IPS DF 6.9 (cell line): ENCODE data around the gene FAM171A1.
"Not testable (repeated sequence)": the region's sequence is repeated elsewhere in the genome, so short reads cannot be mapped to it uniquely, and the experiment has no call there.

Experiments
- DNase-seq: peaks from one replicate; pipeline ENCODE4 v3.0.0-alpha.2; 2013; ENCODE audit warnings: low read depth, low spot score
- H3K27ac ChIP-seq: one replicate; pipeline ENCODE4 v1.5.1; 2013; ENCODE audit warnings: low read length, control low read depth
- H3K27me3 ChIP-seq: 2 replicates; pipeline ENCODE4 v1.6.1; 2013; ENCODE audit warnings: mild to moderate bottlenecking, low read length; ENCODE audit not compliant: control insufficient read depth, insufficient read depth
- H3K36me3 ChIP-seq: 2 replicates; pipeline ENCODE4 v1.6.1; 2013; ENCODE audit warnings: low read length; ENCODE audit not compliant: control insufficient read depth, insufficient read depth
- H3K4me1 ChIP-seq: 2 replicates; pipeline ENCODE4 v1.6.1; 2013; ENCODE audit warnings: low read length; ENCODE audit not compliant: control insufficient read depth, insufficient read depth
- H3K4me3 ChIP-seq: 2 replicates; pipeline ENCODE4 v1.5.1; 2013; ENCODE audit warnings: mild to moderate bottlenecking, low read length
- H3K9me3 ChIP-seq: 2 replicates; pipeline ENCODE4 v1.6.1; 2013; ENCODE audit warnings: low read length, inconsistent platforms; ENCODE audit not compliant: control insufficient read depth, insufficient read depth
- WGBS: extraction: QIAGEN DNeasy Blood & Tissue Kit; methylation state at CpG from one replicate; pipeline ENCODE4 v1.1.7; 2013; ENCODE audit warnings: mixed read lengths, missing lambda C conversion rate; ENCODE audit not compliant: insufficient read length, insufficient coverage; 5-methylcytosine and 5-hydroxymethylcytosine counted together

The FAM171A1 gene

DNA sequence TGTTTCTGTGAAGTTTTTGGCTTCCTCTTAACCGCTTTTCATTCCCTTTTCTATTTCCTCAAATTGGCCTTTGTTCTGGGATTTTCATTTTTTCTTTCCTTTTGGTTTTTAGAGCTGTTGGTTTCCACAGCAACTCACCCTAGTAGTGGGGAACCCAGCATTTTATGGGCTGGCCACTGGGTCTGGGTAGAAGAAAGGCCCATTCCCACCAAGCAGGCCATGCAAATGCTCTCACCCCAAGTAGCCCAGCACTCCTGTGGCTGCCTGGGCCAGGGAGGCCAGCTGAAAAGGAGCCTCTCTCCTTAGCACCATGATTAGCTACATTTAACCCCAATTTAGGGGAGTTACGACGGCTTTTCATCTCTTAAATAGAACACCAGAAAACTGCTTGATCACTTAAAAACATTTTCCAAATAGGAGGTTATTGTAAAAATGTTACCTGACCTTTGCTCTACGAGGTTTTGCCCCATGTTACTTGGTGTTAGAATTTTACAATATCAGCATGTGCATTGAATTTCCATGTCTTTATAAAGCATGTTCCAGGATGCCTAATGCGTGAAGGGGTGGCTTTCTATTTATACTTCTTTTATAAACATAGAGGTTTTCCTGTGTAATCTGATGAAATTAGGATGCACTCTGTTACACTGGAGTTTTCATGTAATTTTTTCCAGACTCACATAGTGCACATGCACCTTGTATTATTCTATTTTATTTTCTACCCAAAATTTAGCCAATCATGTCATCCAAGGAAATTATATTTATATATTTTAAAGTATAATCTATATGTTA, 75.4 kb downstream of the FAM171A1 start:
- no peak overlapping the region for H3K27ac ChIP-seq
- H3K36me3 ChIP-seq: no peaks in the 10 kb centered on the region
- WGBS: no CpG with 5 or more reads among the region's 5 CpGs
- DNase-seq: no peak
- H3K4me1 ChIP-seq: peaks cover 2% of the 10 kb centered on the region
- H3K9me3 ChIP-seq: no peaks in the 10 kb centered on the region
- H3K27me3 ChIP-seq: no peaks in the 10 kb centered on the region
- no peak overlapping the region for H3K4me3 ChIP-seq

DNA sequence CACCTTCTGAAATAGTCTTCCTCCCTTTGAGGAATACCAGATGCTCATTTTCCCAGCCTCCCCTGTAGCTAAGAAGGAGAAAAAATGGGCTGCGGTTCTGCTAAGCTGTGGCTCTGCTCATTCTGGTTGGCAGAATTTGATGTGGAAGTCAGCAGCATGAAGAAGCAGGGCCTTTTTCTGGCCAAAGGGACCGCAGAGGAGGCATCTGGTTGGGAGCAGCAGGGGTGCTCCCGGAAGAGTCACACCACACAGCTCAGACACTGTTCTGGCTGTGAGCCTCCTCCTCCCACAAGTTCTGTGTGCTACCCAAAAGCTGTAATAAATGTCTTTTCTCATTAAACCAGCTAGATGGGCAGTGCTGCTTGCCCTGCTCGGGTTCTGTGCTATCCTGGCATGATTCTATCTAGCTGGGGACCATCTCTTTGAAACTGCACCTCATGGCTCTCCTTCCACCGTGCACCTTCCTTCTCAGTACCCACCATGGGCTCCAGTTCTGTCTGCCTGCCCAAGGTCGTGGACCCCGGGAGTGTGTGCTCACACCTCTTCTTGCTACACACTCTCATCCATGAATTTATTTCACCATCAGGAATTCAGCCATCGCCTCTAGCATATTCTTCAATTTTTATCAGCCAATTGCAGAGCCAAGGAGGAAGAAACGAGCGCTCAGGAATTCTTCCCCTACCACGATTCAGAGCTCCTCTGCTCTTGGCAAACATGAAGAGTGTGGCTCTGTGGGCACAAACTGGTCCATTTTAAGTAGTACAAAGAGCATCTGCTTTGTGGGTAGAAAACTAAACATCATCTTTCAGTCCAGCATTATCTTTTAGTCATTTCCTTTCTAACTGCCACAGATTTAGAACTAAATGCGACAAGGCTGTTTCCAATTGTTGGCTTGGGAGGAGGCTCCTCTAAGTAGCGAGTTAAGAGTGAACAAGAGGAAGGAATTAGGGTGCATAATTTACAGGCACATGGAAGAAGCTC, 76.9 kb downstream of the FAM171A1 start:
- H3K36me3 ChIP-seq: no peaks in the 10 kb centered on the region
- no CpG with 5 or more reads among the region's 13 CpGs for WGBS
- H3K4me1 ChIP-seq: peaks cover 2% of the 10 kb centered on the region
- no peak overlapping the region for H3K27ac ChIP-seq
- no peak overlapping the region for H3K4me3 ChIP-seq
- H3K9me3 ChIP-seq: no peaks in the 10 kb centered on the region
- no peaks in the 10 kb centered on the region for H3K27me3 ChIP-seq
- DNase-seq: no peak

DNA sequence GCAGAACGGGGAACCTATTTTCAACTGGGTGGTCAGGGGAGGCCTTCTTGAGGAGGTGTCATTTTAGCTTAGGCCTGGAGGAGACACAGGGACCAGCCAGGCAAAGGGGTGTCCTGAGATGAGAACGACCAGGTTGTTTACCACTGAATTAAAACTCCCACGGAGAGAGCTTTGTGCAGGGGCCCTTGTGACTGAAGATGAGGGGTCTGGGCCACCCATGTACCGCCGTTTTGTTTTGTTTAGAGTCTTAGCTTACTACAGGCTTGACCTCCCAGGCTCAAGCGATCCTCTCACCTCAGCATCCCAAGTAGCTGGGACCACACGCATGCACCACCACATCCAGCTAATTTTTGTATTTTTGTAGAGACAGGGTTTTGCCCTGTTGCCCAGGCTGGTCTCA, 80.4 kb downstream of the FAM171A1 start:
- peaks cover 2% of the 10 kb centered on the region for H3K4me1 ChIP-seq
- H3K4me3 ChIP-seq: no peak overlapping the region
- H3K27me3 ChIP-seq: no peaks in the 10 kb centered on the region
- WGBS: no CpG with 5 or more reads among the region's 7 CpGs
- H3K36me3 ChIP-seq: no peaks in the 10 kb centered on the region
- no peak overlapping the region for H3K27ac ChIP-seq
- H3K9me3 ChIP-seq: no peaks in the 10 kb centered on the region
- DNase-seq: no peak

GRCh38 chr10:15290150-15290549, 80.9 kb downstream of the FAM171A1 start:
- DNase-seq: no peak
- Histone ChIP-seq H3K9me3 (no peaks in the 10 kb centered on the region), H3K27ac (no peak overlapping the region), H3K27me3 (no peaks in the 10 kb centered on the region), H3K4me3 (no peak overlapping the region), H3K36me3 (no peaks in the 10 kb centered on the region), H3K4me1 (peaks cover 2% of the 10 kb centered on the region)
- WGBS: no CpG with 5 or more reads among the region's 4 CpGs

DNA sequence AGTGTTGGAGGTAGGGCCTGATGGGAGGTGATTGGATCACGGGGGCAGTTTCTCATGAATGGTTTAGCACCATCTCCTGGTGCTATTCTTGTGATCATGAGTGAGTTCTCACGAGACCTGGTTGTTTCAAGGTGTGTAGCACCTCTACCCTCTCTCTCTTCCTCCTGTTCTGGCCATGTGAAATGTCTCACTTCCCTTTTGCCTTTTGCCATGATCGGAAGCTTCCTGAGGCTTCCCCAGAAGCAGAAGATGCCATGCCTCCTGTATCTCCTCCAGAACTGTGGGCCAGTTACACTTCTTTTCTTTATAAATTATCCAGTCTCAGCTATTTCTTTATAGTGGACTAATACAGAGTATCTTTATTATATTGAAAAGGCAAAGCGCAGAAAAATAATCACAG, 90.1 kb downstream of the FAM171A1 start:
- Histone ChIP-seq H3K27ac (no peak overlapping the region), H3K27me3 (no peaks in the 10 kb centered on the region), H3K9me3 (no peaks in the 10 kb centered on the region), H3K4me1 (no peaks in the 10 kb centered on the region), H3K4me3 (no peak overlapping the region), H3K36me3 (no peaks in the 10 kb centered on the region)
- WGBS: no CpG with 5 or more reads among the region's 4 CpGs
- DNase-seq: no peak

DNA sequence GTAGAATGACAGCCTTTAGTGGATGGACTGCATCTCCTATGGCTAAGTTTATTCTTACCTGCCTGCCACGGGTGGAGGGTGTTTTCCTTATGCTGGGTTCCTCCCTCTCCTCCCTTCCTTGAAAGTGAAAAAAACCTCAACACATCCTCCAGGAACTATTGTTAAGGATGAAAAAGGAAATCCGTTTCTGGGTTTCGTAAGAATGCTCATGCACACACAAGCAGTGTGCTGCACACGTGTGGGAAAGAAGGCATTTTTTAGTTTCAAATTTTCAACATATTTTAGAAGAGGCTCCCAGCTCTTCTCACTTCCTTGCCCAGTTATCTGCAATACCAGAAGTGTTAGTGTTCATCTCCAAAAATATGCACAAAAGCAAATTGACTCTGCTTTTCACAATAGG, 90.6 kb downstream of the FAM171A1 start:
- no peak overlapping the region for H3K27ac ChIP-seq
- H3K27me3 ChIP-seq: no peaks in the 10 kb centered on the region
- H3K4me3 ChIP-seq: no peak overlapping the region
- no peaks in the 10 kb centered on the region for H3K9me3 ChIP-seq
- no CpG with 5 or more reads among the region's 4 CpGs for WGBS
- H3K4me1 ChIP-seq: no peaks in the 10 kb centered on the region
- no peaks in the 10 kb centered on the region for H3K36me3 ChIP-seq
- DNase-seq: no peak

GRCh38 chr10:15279236-15279635, 91.9 kb downstream of the FAM171A1 start:
- no peak for DNase-seq
- no peaks in the 10 kb centered on the region for H3K27me3 ChIP-seq
- no CpG with 5 or more reads among the region's 4 CpGs for WGBS
- H3K27ac ChIP-seq: no peak overlapping the region
- no peaks in the 10 kb centered on the region for H3K4me1 ChIP-seq
- H3K4me3 ChIP-seq: no peak overlapping the region
- no peaks in the 10 kb centered on the region for H3K9me3 ChIP-seq
- no peaks in the 10 kb centered on the region for H3K36me3 ChIP-seq

- Histone ChIP-seq H3K27ac (no peak overlapping the region), H3K4me3 (no peak overlapping the region), H3K27me3 (no peaks in the 10 kb centered on the region), H3K36me3 (no peaks in the 10 kb centered on the region), H3K4me1 (no peaks in the 10 kb centered on the region), H3K9me3 (no peaks in the 10 kb centered on the region)
- DNase-seq: no peak
- WGBS: no CpG with 5 or more reads among the region's 12 CpGs
Measured at GRCh38 chr10:15278786-15279185, 92.3 kb downstream of the FAM171A1 start.

GRCh38 chr10:15276039-15276438, 95.0 kb downstream of the FAM171A1 start:
- not testable (repeated sequence) for H3K4me3 ChIP-seq, H3K27ac ChIP-seq, H3K4me1 ChIP-seq, DNase-seq, H3K27me3 ChIP-seq, H3K36me3 ChIP-seq, H3K9me3 ChIP-seq
- WGBS: no CpG with 5 or more reads among the region's 9 CpGs

DNA sequence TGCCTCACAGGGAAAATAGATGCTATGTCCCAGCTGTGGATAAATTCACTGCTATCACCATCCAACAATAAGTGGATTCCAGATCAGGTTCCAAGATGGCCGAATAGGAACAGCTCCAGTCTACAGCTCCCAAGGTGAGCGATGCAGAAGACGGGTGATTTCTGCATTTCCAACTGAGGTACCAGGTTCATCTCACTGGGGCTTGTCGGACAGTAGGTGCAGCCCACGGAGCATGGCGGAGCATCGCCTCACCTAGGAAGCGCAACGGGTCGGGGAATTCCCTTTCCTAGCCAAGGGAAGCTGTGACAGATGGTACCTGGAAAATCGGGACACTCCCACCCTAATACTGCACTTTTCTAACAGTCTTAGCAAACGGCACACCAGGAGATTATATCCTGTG, 101.3 kb downstream of the FAM171A1 start:
- H3K27ac ChIP-seq, H3K27me3 ChIP-seq, DNase-seq, H3K36me3 ChIP-seq, H3K4me3 ChIP-seq, H3K9me3 ChIP-seq, H3K4me1 ChIP-seq: not testable (repeated sequence)
- WGBS: no CpG with 5 or more reads among the region's 12 CpGs
